ENCODE results near the gene CDC20.

Gene CDC20

GRCh38 chr1:43354471-43354870, 4.3 kb upstream of the CDC20 start:
- no peak overlapping the region for H3K4me2 ChIP-seq (ENCODE audit: low read length)
- no peak for TF ChIP-seq EZH2phosphoT487 (IDR thresholded peaks at IDR 0.05; ENCODE audit: low read depth)
- TF ChIP-seq CTCF (IDR thresholded peaks at IDR 0.05; ENCODE audit: low read depth, low read length), result no peak
- H3K4me1 ChIP-seq (ENCODE audit: low read length), result peaks cover 3% of the 10 kb centered on the region; the same call in 1 of the 2 replicates
- H3K27me3 ChIP-seq (ENCODE audit: low read depth, low read length), result no peaks in the 10 kb centered on the region
- H3K4me3 ChIP-seq (ENCODE audit: low read length), result no peak overlapping the region
- H2AFZ ChIP-seq (ENCODE audit: low read depth, low read length), result no peak overlapping the region
- no peaks in the 10 kb centered on the region for H4K20me1 ChIP-seq (ENCODE audit: insufficient read depth, low read length)
- H3K9me3 ChIP-seq (ENCODE audit: insufficient read depth, low read length), result no peaks in the 10 kb centered on the region
- no peak overlapping the region for H3K27ac ChIP-seq (ENCODE audit: low read length)
- peaks cover 2% of the 10 kb centered on the region for H3K36me3 ChIP-seq (replicated peaks; ENCODE audit: low read depth, low read length)
- H3K9ac ChIP-seq (ENCODE audit: low read length), result no peak overlapping the region
- H3K79me2 ChIP-seq (ENCODE audit: low read length), result peaks cover 10% of the 10 kb centered on the region

GRCh38 chr1:43354936-43355335, 3.8 kb upstream of the CDC20 start:
- Histone ChIP-seq H3K9ac (ENCODE audit: low read length) (no peak overlapping the region), H3K9me3 (ENCODE audit: insufficient read depth, low read length) (no peaks in the 10 kb centered on the region), H3K36me3 (replicated peaks; ENCODE audit: low read depth, low read length) (peaks cover 6% of the 10 kb centered on the region), H2AFZ (ENCODE audit: low read depth, low read length) (no peak overlapping the region), H3K27ac (ENCODE audit: low read length) (no peak overlapping the region), H3K27me3 (ENCODE audit: low read depth, low read length) (no peaks in the 10 kb centered on the region), H3K4me1 (ENCODE audit: low read length) (peaks cover 7% of the 10 kb centered on the region), H3K79me2 (ENCODE audit: low read length) (peaks cover 15% of the 10 kb centered on the region), H3K4me3 (ENCODE audit: low read length) (no peak overlapping the region), H3K4me2 (ENCODE audit: low read length) (no peak overlapping the region), H4K20me1 (ENCODE audit: insufficient read depth, low read length) (no peaks in the 10 kb centered on the region)
- TF ChIP-seq EZH2phosphoT487 (IDR thresholded peaks at IDR 0.05; ENCODE audit: low read depth) (no peak), CTCF (IDR thresholded peaks at IDR 0.05; ENCODE audit: low read depth, low read length) (no peak)

GRCh38 chr1:43357251-43357650, 1.5 kb upstream of the CDC20 start:
- H3K4me3 ChIP-seq (ENCODE audit: low read length), result no peak overlapping the region
- H3K36me3 ChIP-seq (replicated peaks; ENCODE audit: low read depth, low read length), result peaks cover 23% of the 10 kb centered on the region
- H3K9ac ChIP-seq (ENCODE audit: low read length), result no peak overlapping the region
- H3K79me2 ChIP-seq (ENCODE audit: low read length), result peaks cover 33% of the 10 kb centered on the region
- H3K4me1 ChIP-seq (ENCODE audit: low read length), result peaks cover 16% of the 10 kb centered on the region
- H4K20me1 ChIP-seq (ENCODE audit: insufficient read depth, low read length), result no peaks in the 10 kb centered on the region
- no peaks in the 10 kb centered on the region for H3K27me3 ChIP-seq (ENCODE audit: low read depth, low read length)
- no peak overlapping the region for H2AFZ ChIP-seq (ENCODE audit: low read depth, low read length)
- H3K4me2 ChIP-seq (ENCODE audit: low read length), result no peak overlapping the region
- TF ChIP-seq EZH2phosphoT487 (IDR thresholded peaks at IDR 0.05; ENCODE audit: low read depth), result no peak
- no peak for TF ChIP-seq CTCF (IDR thresholded peaks at IDR 0.05; ENCODE audit: low read depth, low read length)
- no peak overlapping the region for H3K27ac ChIP-seq (ENCODE audit: low read length)
- no peaks in the 10 kb centered on the region for H3K9me3 ChIP-seq (ENCODE audit: insufficient read depth, low read length)

- Histone ChIP-seq H3K4me3 (ENCODE audit: low read length) (peak overlapping the region; percentile 89), H3K9ac (ENCODE audit: low read length) (peak overlapping the region; percentile 96), H3K79me2 (ENCODE audit: low read length) (peaks cover 33% of the 10 kb centered on the region), H3K36me3 (replicated peaks; ENCODE audit: low read depth, low read length) (peaks cover 24% of the 10 kb centered on the region), H2AFZ (ENCODE audit: low read depth, low read length) (peak overlapping the region; percentile 84), H3K27ac (ENCODE audit: low read length) (peak overlapping the region; percentile 68), H4K20me1 (ENCODE audit: insufficient read depth, low read length) (no peaks in the 10 kb centered on the region), H3K4me1 (ENCODE audit: low read length) (peaks cover 16% of the 10 kb centered on the region), H3K4me2 (ENCODE audit: low read length) (peak overlapping the region; percentile 97), H3K27me3 (ENCODE audit: low read depth, low read length) (no peaks in the 10 kb centered on the region), H3K9me3 (ENCODE audit: insufficient read depth, low read length) (no peaks in the 10 kb centered on the region)
- TF ChIP-seq CTCF (IDR thresholded peaks at IDR 0.05; ENCODE audit: low read depth, low read length) (peak; percentile 35), EZH2phosphoT487 (IDR thresholded peaks at IDR 0.05; ENCODE audit: low read depth) (no peak)
Measured at GRCh38 chr1:43358121-43358745, 548 bp upstream of the CDC20 start.

All from OCI-LY3 (cell line).